ENCODE results near the gene TRIM24.

Gene TRIM24

GRCh38 chr7:138606236-138606635, 146.2 kb downstream of the TRIM24 start:
- no peak for TF ChIP-seq CTCF (IDR thresholded peaks at IDR 0.05)

- TF ChIP-seq CTCF (IDR thresholded peaks at IDR 0.05), result no peak
Measured at GRCh38 chr7:138607216-138608126, 147.4 kb downstream of the TRIM24 start.

- TF ChIP-seq CTCF (IDR thresholded peaks at IDR 0.05), result no peak
Measured at GRCh38 chr7:138608275-138608674, 148.2 kb downstream of the TRIM24 start.

GRCh38 chr7:138610671-138611170, 150.7 kb downstream of the TRIM24 start:
- TF ChIP-seq CTCF (IDR thresholded peaks at IDR 0.05), result no peak

GRCh38 chr7:138613630-138614029, 153.6 kb downstream of the TRIM24 start:
- no peak for TF ChIP-seq CTCF (IDR thresholded peaks at IDR 0.05)

- TF ChIP-seq CTCF (IDR thresholded peaks at IDR 0.05), result no peak
Measured at GRCh38 chr7:138616085-138616484, 156.0 kb downstream of the TRIM24 start.

GRCh38 chr7:138618506-138618905, 158.4 kb downstream of the TRIM24 start:
- no peak for TF ChIP-seq CTCF (IDR thresholded peaks at IDR 0.05)
